ENCODE results near the gene ARAF.

DNA sequence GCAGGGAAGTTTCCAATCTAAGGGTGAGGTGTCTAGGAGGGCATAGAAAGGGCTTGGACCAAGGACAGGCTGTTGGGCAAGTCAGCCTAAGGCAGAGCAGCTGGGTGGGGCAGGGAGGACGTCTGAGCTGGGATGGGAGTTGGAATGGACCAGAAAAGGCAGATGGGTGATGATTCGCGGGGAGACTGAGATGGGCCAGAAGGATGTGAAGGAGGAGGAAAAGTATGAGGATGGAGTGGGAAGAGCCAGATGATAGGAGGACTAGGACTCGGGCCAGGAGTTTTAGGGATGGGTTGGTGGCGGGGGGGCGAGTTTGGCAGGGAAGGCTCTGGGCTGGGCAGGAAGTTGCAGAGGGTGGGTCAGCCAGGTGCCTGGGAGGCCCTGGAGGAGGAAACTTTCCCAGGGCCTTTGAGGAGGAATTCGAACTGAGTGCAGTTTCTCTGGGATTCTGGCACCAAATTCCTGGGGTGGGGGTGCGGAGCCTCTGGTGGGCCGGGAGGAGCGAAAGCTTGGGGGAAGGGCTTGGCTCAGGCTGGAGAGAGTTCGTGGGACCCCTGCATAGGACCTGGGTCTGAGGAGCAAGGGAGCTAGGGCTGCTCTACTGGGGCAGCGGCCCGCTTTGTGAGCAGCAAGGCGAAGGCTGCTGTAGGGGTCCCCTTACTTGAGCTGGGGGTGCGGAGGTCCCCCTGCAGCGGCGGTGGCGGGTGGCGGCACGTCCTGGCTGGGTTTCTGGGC is 12.5 kb downstream of the ARAF start:
- TF ChIP-seq, protein P1, sequence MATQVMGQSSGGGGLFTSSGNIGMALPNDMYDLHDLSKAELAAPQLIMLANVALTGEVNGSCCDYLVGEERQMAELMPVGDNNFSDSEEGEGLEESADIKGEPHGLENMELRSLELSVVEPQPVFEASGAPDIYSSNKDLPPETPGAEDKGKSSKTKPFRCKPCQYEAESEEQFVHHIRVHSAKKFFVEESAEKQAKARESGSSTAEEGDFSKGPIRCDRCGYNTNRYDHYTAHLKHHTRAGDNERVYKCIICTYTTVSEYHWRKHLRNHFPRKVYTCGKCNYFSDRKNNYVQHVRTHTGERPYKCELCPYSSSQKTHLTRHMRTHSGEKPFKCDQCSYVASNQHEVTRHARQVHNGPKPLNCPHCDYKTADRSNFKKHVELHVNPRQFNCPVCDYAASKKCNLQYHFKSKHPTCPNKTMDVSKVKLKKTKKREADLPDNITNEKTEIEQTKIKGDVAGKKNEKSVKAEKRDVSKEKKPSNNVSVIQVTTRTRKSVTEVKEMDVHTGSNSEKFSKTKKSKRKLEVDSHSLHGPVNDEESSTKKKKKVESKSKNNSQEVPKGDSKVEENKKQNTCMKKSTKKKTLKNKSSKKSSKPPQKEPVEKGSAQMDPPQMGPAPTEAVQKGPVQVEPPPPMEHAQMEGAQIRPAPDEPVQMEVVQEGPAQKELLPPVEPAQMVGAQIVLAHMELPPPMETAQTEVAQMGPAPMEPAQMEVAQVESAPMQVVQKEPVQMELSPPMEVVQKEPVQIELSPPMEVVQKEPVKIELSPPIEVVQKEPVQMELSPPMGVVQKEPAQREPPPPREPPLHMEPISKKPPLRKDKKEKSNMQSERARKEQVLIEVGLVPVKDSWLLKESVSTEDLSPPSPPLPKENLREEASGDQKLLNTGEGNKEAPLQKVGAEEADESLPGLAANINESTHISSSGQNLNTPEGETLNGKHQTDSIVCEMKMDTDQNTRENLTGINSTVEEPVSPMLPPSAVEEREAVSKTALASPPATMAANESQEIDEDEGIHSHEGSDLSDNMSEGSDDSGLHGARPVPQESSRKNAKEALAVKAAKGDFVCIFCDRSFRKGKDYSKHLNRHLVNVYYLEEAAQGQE (IDR thresholded peaks at IDR 0.05) = no peak
- TF ChIP-seq CHD4 (IDR thresholded peaks at IDR 0.05; ENCODE audit: borderline replicate concordance) (no peak), POLR2A (IDR thresholded peaks at IDR 0.05; ENCODE audit: low read length) (no peak), EP300 (IDR thresholded peaks at IDR 0.05) (no peak), ESRRA (IDR thresholded peaks at IDR 0.05; ENCODE audit: borderline replicate concordance, low read length) (no peak)

All from A549 (cell line).